CD1c-positive myeloid dendritic cell (primary cell): ENCODE data around the gene GLDC.
"Not testable (repeated sequence)": the region's sequence is repeated elsewhere in the genome, so short reads cannot be mapped to it uniquely, and the experiment has no call there.

ENCODE experiments used
- DNase-seq: peaks from one replicate; pipeline ENCODE4 v3.0.0-alpha.2; 2016; ENCODE audit errors: extremely low spot score

The GLDC gene

GRCh38 chr9:6645355-6646292 is at the start of gene GLDC:
Gene GLDC, minus strand, starts transcription at chr9:6645729. Its CDS starts 230 bp downstream, at chr9:6645499.
- no peak for DNase-seq

- DNase-seq: no peak
Measured at GRCh38 chr9:6692881-6693361, 47.4 kb upstream of the GLDC start.

GRCh38 chr9:6692433-6692832 is 46.9 kb upstream of the GLDC start:
- DNase-seq: no peak

- not testable (repeated sequence) for DNase-seq
Measured at GRCh38 chr9:6690675-6691070, 45.1 kb upstream of the GLDC start.

- peak; percentile 27 for DNase-seq
Measured at GRCh38 chr9:6689893-6690674, 44.6 kb upstream of the GLDC start.

- DNase-seq: no peak
Measured at GRCh38 chr9:6687180-6687579, 41.7 kb upstream of the GLDC start.

- no peak for DNase-seq
Measured at GRCh38 chr9:6686396-6686795, 40.9 kb upstream of the GLDC start.

- DNase-seq: no peak
Measured at GRCh38 chr9:6681957-6682501, 36.5 kb upstream of the GLDC start.

- DNase-seq: peak; percentile 97
Measured at GRCh38 chr9:6681147-6681956, 35.8 kb upstream of the GLDC start.

GRCh38 chr9:6680797-6681146 is 35.2 kb upstream of the GLDC start:
- DNase-seq: peak; percentile 68

- DNase-seq: no peak
Measured at GRCh38 chr9:6677803-6678202, 32.3 kb upstream of the GLDC start.

GRCh38 chr9:6676254-6676921 is 30.9 kb upstream of the GLDC start:
- no peak for DNase-seq

- no peak for DNase-seq
Measured at GRCh38 chr9:6675268-6675667, 29.7 kb upstream of the GLDC start.

GRCh38 chr9:6673326-6674025 is 27.9 kb upstream of the GLDC start:
- DNase-seq: no peak

GRCh38 chr9:6672118-6672517 is 26.6 kb upstream of the GLDC start:
- no peak for DNase-seq

GRCh38 chr9:6671416-6671815 is 25.9 kb upstream of the GLDC start:
- no peak for DNase-seq

GRCh38 chr9:6669881-6670280 is 24.4 kb upstream of the GLDC start:
- DNase-seq: no peak

GRCh38 chr9:6667633-6668280 is 22.2 kb upstream of the GLDC start:
- no peak for DNase-seq

- DNase-seq: no peak
Measured at GRCh38 chr9:6667080-6667479, 21.6 kb upstream of the GLDC start.

- DNase-seq: no peak
Measured at GRCh38 chr9:6665628-6666027, 20.1 kb upstream of the GLDC start.
